Activated T-helper 2 cell treated with anti-CD3 and anti-CD28 coated beads, Interferon-gamma antibody, Interleukin-2, Interleukin-4, amounts not matched to agents 10 μg/mL and 5 μg/mL and 100 μg/mL, durations not matched to agents 14 hours and 24 hours and 36 hours (primary cell): Measurements from ENCODE around the gene RFX4. TPM values are rescaled to one million over a fixed set of nuclear protein-coding genes. Genes with fewer than 3 reads are reported as not detected.
A peak's percentile ranks its signal among the peaks of the same experiment; 100 is the strongest.

Source experiments
- DNase-seq: peaks from one replicate; pipeline ENCODE4 v3.0.0; 2021; ENCODE audit warnings: low spot score
- H3K27ac Mint-ChIP-seq: one replicate; pipeline ENCODE4 v1.8.0; 2021; ENCODE audit warnings: mixed read lengths
- H3K27me3 Mint-ChIP-seq: one replicate; pipeline ENCODE4 v1.8.0; 2021; ENCODE audit warnings: low read depth, mixed read lengths
- H3K36me3 Mint-ChIP-seq: one replicate; pipeline ENCODE4 v1.8.0; 2021; ENCODE audit warnings: low read depth, mixed read lengths
- H3K4me1 Mint-ChIP-seq: one replicate; pipeline ENCODE4 v1.8.0; 2021; ENCODE audit warnings: low read depth, mixed read lengths
- H3K4me3 Mint-ChIP-seq: one replicate; pipeline ENCODE4 v1.8.0; 2021; ENCODE audit warnings: low read depth, mild to moderate bottlenecking, moderate library complexity, mixed read lengths
- H3K9me3 Mint-ChIP-seq: one replicate; pipeline ENCODE4 v1.8.0; 2021; ENCODE audit warnings: mixed read lengths
- intact Hi-C: fragments of 100-400 bp; cut with micrococcal nuclease; formaldehyde crosslinking; loops from one replicate; pipeline ENCODE4 v1.15.1; 2023
- total RNA-seq: library from RNA; stranded (reverse); gene quantifications from 2 replicates; pipeline ENCODE4 v1.2.3, GENCODE V29; 2022

The RFX4 gene
- total RNA-seq, 1 donor from 2014 or later = not detected

GRCh38 chr12:106736051-106736957 is 153.5 kb downstream of the RFX4 start:
- Mint-ChIP-seq H3K27me3 (peaks cover 21% of the 10 kb centered on the region), H3K9me3 (no peaks in the 10 kb centered on the region), H3K4me1 (no peaks in the 10 kb centered on the region), H3K4me3 (no peak overlapping the region), H3K27ac (no peak overlapping the region), H3K36me3 (no peaks in the 10 kb centered on the region)
- intact Hi-C loops = no loop called here
- DNase-seq = no peak

DNA sequence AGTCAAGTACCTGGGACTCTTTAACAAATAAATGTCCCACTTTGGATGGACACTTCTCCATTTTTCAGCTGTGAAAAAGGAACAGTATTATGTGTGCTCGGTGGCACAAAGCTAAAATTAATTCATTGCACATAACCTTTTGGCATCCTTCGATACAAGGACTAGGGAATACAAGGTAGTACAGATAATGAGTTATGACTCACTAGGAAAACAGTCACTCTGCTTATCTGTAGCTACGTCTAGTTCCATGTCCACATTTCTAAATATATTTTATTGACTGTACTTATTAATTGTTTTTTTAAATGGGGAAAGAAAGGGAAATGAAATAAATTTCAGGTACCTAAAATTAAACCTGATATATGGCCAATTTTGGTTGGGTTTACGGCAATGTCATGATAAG is 156.5 kb downstream of the RFX4 start:
- H3K4me1 Mint-ChIP-seq = no peaks in the 10 kb centered on the region
- H3K4me3 Mint-ChIP-seq = no peak overlapping the region
- no peaks in the 10 kb centered on the region for H3K9me3 Mint-ChIP-seq
- peaks cover 33% of the 10 kb centered on the region for H3K27me3 Mint-ChIP-seq
- H3K27ac Mint-ChIP-seq = no peak overlapping the region
- H3K36me3 Mint-ChIP-seq = no peaks in the 10 kb centered on the region
- intact Hi-C loops = no loop called here
- DNase-seq = no peak

GRCh38 chr12:106739815-106740530 is 157.2 kb downstream of the RFX4 start:
- Mint-ChIP-seq H3K4me1 (no peaks in the 10 kb centered on the region), H3K9me3 (no peaks in the 10 kb centered on the region), H3K27ac (no peak overlapping the region), H3K4me3 (no peak overlapping the region), H3K36me3 (no peaks in the 10 kb centered on the region), H3K27me3 (peaks cover 36% of the 10 kb centered on the region)
- intact Hi-C loops = no loop called here
- no peak for DNase-seq

DNA sequence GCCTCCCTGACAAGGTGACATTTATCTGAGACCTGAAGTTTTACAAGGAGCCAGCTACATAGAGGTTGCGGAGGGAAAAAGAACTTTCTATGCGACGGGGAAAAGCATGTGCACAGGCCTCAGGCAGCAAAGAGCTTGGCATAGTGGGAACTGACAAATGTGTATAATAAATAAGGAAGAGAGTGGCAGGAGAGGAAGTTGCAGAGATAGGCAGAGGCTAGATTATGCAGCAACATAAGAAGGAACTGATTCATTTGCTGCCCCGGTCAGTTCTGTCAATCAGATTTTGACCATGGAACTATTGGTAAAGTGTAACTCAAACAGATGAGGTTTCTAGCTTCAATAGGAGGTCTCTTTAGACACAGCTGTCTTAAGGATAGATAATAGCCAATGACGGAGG is 158.0 kb downstream of the RFX4 start:
- no peaks in the 10 kb centered on the region for H3K9me3 Mint-ChIP-seq
- H3K4me3 Mint-ChIP-seq = no peak overlapping the region
- intact Hi-C loops = no loop called here
- no peaks in the 10 kb centered on the region for H3K4me1 Mint-ChIP-seq
- no peaks in the 10 kb centered on the region for H3K36me3 Mint-ChIP-seq
- no peak overlapping the region for H3K27ac Mint-ChIP-seq
- DNase-seq = no peak
- H3K27me3 Mint-ChIP-seq = peaks cover 35% of the 10 kb centered on the region

DNA sequence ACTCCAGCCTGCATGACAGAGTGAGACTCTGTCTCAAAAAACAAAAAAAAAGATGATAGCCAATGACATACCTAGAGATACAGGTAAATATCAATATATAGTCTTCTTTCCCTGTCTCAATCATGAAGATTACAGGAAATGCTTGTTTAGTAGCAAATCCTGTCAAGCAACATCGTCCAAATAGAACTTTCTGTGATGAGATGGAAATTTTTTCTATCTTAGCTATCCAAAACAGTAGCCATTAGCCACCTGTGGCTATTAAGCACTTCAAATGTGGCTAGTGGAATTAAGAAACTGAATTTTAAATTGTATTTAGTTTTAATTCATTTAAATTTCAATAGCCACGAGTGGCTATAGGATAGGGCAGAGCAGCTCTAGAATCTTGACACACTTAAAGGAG is 158.4 kb downstream of the RFX4 start:
- DNase-seq = no peak
- H3K27me3 Mint-ChIP-seq = peaks cover 35% of the 10 kb centered on the region
- H3K27ac Mint-ChIP-seq = no peak overlapping the region
- intact Hi-C loops = no loop called here
- H3K9me3 Mint-ChIP-seq = no peaks in the 10 kb centered on the region
- H3K4me3 Mint-ChIP-seq = no peak overlapping the region
- H3K4me1 Mint-ChIP-seq = no peaks in the 10 kb centered on the region
- no peaks in the 10 kb centered on the region for H3K36me3 Mint-ChIP-seq

GRCh38 chr12:106743270-106743988 is 160.6 kb downstream of the RFX4 start:
- Mint-ChIP-seq H3K4me3 (no peak overlapping the region), H3K9me3 (no peaks in the 10 kb centered on the region), H3K36me3 (no peaks in the 10 kb centered on the region), H3K27me3 (peaks cover 29% of the 10 kb centered on the region), H3K27ac (no peak overlapping the region), H3K4me1 (peaks cover 6% of the 10 kb centered on the region)
- intact Hi-C loops = no loop called here
- DNase-seq = no peak

DNA sequence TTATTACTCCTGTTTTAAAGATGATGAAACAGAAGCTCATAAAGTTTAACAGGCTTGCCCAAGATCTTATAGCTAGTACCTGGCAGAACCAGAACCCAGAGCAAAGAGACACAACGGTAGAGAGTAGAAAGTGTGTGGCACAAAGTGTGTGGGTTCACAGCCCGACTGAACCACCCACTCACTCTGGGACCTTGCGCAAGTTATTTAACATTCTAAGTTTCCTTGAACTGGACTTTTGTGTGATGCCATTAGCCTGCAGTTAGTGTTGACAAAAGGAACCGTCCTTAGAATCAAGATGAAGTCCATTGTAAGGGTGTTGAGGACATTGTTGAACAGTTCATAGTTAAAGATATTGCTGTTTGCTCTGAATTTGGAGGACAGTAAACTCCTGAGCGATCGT is 161.8 kb downstream of the RFX4 start:
- Mint-ChIP-seq H3K4me3 (no peak overlapping the region), H3K27ac (no peak overlapping the region), H3K4me1 (peaks cover 6% of the 10 kb centered on the region), H3K36me3 (no peaks in the 10 kb centered on the region), H3K9me3 (no peaks in the 10 kb centered on the region), H3K27me3 (peaks cover 27% of the 10 kb centered on the region)
- intact Hi-C loops = no loop called here
- no peak for DNase-seq

DNA sequence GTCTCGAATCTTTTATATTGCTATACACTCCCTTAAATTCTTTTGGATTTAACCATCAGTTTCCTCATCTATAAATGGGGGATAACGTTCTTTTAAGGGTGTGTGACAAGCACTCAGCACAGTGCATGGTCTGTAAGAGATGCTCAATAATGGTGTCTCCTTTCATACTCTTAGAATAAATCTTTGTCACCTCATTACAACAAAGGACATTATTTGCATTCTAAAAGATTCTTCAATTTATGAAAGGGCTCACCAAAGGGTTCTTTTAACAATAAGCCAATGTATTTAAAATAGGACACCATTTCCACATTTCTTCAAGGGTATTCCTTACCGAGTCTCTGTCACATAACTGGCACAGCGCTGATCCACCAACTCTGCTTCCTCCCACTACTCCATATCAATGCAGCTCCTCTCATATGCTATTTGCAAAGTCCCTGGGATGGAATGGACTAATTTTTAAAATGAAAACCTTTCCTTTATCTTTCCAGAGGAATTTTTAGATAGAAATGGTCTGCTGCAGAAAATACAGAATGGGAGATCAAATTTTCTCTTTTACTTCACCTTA is 162.5 kb downstream of the RFX4 start:
- peaks cover 24% of the 10 kb centered on the region for H3K27me3 Mint-ChIP-seq
- no peaks in the 10 kb centered on the region for H3K36me3 Mint-ChIP-seq
- H3K27ac Mint-ChIP-seq = no peak overlapping the region
- DNase-seq = no peak
- no peak overlapping the region for H3K4me3 Mint-ChIP-seq
- intact Hi-C loops = no loop called here
- H3K9me3 Mint-ChIP-seq = no peaks in the 10 kb centered on the region
- peaks cover 6% of the 10 kb centered on the region for H3K4me1 Mint-ChIP-seq

- H3K9me3 Mint-ChIP-seq = peaks cover 7% of the 10 kb centered on the region
- intact Hi-C loops = no loop called here
- no peak for DNase-seq
- peaks cover 16% of the 10 kb centered on the region for H3K27me3 Mint-ChIP-seq
- no peak overlapping the region for H3K4me3 Mint-ChIP-seq
- H3K27ac Mint-ChIP-seq = peak overlapping the region; percentile 38
- H3K4me1 Mint-ChIP-seq = peaks cover 6% of the 10 kb centered on the region
- no peaks in the 10 kb centered on the region for H3K36me3 Mint-ChIP-seq
Measured at GRCh38 chr12:106747973-106748436, 165.2 kb downstream of the RFX4 start.

DNA sequence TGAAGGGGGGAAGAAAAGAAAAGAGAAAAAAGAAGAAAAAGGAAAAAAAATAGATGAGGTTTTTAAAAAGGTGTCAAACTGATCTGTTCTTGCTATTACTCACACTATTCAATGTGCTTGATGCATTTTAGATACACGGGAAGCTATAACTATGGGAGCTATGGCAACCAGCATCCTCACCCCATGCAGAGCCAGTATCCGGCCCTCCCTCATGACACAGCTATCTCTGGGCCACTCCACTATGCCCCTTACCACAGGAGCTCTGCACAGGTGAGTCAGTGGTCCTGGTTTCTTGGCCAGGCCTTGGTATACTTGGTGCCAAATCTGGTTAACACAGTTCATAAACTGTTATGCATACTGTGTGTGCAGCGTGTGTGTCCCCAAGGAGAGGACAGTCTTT is 167.7 kb downstream of the RFX4 start:
- H3K4me3 Mint-ChIP-seq = no peak overlapping the region
- H3K36me3 Mint-ChIP-seq = peaks cover 2% of the 10 kb centered on the region
- intact Hi-C loops = no loop called here
- H3K4me1 Mint-ChIP-seq = peaks cover 22% of the 10 kb centered on the region
- no peak for DNase-seq
- no peaks in the 10 kb centered on the region for H3K27me3 Mint-ChIP-seq
- peaks cover 7% of the 10 kb centered on the region for H3K9me3 Mint-ChIP-seq
- H3K27ac Mint-ChIP-seq = no peak overlapping the region

DNA sequence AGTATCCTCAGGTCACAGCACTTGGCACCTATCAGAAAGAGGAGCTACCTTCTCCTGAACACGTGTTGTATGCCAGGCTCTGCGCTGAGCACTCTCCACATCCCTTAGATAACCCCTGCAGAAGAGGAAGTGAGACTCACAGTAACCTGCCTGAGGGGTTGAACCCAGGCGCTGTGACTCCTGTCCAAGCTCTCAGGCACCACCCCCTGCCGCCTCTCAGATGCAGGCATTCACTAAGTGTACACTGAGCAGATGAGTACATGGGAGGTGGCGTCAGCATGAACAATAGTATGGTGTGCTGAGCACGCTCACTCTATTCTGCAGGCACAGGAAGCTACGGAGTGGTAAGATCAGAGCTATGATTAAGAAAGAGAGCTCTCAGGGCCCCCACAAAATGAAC is 170.7 kb downstream of the RFX4 start:
- Mint-ChIP-seq H3K27me3 (no peaks in the 10 kb centered on the region), H3K4me3 (no peak overlapping the region), H3K4me1 (peaks cover 16% of the 10 kb centered on the region)

DNA sequence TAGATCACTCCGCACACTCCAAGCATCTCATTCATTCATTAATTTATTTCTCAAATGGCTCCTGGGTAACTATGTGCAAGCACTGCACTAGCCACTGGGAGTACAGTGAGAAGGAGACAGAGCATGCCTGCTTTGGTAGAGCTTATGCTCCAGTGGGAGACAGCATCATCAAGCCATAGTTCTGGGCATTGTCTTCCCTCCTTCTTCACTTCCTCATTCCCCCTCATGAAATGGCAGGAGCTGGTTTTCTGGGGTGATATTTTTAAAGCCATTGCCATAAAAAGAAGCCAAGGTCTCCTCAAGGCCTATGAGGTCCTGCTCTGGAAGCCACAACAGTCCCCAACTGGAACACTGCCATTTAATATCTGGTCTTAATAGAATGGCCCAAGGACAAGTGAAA is 171.5 kb downstream of the RFX4 start:
- no peak overlapping the region for H3K4me3 Mint-ChIP-seq
- H3K27me3 Mint-ChIP-seq = no peaks in the 10 kb centered on the region
- intact Hi-C loops = no loop called here
- H3K4me1 Mint-ChIP-seq = peaks cover 16% of the 10 kb centered on the region
- DNase-seq = no peak
- H3K36me3 Mint-ChIP-seq = peaks cover 2% of the 10 kb centered on the region
- no peak overlapping the region for H3K27ac Mint-ChIP-seq
- peaks cover 7% of the 10 kb centered on the region for H3K9me3 Mint-ChIP-seq

More for the DNA sequence above, 170.7 kb downstream of the RFX4 start:
- Mint-ChIP-seq H3K9me3 (peaks cover 7% of the 10 kb centered on the region), H3K36me3 (peaks cover 2% of the 10 kb centered on the region), H3K27ac (peak overlapping the region; percentile 50)
- peak; percentile 18 for DNase-seq
- intact Hi-C loops = no loop called here
